IMR-90 (cell line): ENCODE measurements around the gene OR56B1.

Source experiments
- BHLHE40 ChIP-seq: fragments of 150-350 bp; IDR thresholded peaks from 2 replicates; pipeline ENCODE4 v1.6.1; 2016; ENCODE audit warnings: mild to moderate bottlenecking, low read depth, low read length
- CEBPB ChIP-seq: IDR thresholded peaks from 2 replicates; pipeline ENCODE4 v1.6.1; 2012; ENCODE audit warnings: low read depth, low read length, improper control_type of control experiment
- CHD1 ChIP-seq: IDR thresholded peaks from 2 replicates; pipeline ENCODE4 v1.6.1; 2012; ENCODE audit warnings: low read depth, low read length, improper control_type of control experiment
- CTCF ChIP-seq: conservative IDR thresholded peaks from 2 replicates; pipeline ENCODE4 v1.5.1; 2012; ENCODE audit warnings: mild to moderate bottlenecking, low read depth, low read length, improper control_type of control experiment
- FOS ChIP-seq: fragments of 150-350 bp; IDR thresholded peaks from 2 replicates; pipeline ENCODE4 v1.6.1; 2016; ENCODE audit warnings: low read depth, low read length
- MAZ ChIP-seq: IDR thresholded peaks from 2 replicates; pipeline ENCODE4 v1.6.1; 2012; ENCODE audit warnings: low read depth, mild to moderate bottlenecking, low read length, improper control_type of control experiment, moderate library complexity, borderline replicate concordance
- NFE2L2 ChIP-seq: fragments of 150-350 bp; IDR thresholded peaks from 2 replicates; pipeline ENCODE4 v1.6.1; 2016; ENCODE audit warnings: low read depth, mild to moderate bottlenecking, low read length
- POLR2A ChIP-seq: IDR thresholded peaks from 2 replicates; pipeline ENCODE4 v1.6.1; 2012; ENCODE audit warnings: mild to moderate bottlenecking, low read depth, low read length
- RAD21 ChIP-seq: IDR thresholded peaks from 2 replicates; pipeline ENCODE4 v1.6.1; 2012; ENCODE audit warnings: low read length, improper control_type of control experiment
- RCOR1 ChIP-seq: IDR thresholded peaks from 2 replicates; pipeline ENCODE4 v1.6.1; 2012; ENCODE audit warnings: mild to moderate bottlenecking, low read length, improper control_type of control experiment; ENCODE audit not compliant: insufficient replicate concordance
- SMC3 ChIP-seq: fragments of 150-350 bp; IDR thresholded peaks from 2 replicates; pipeline ENCODE4 v1.6.1; 2016; ENCODE audit warnings: low read depth, mild to moderate bottlenecking, antibody characterized with exemption, low read length, moderate library complexity

- TF ChIP-seq MAZ (no peak), CTCF (no peak), POLR2A (no peak), BHLHE40 (no peak), NFE2L2 (no peak), SMC3 (no peak), CEBPB (no peak), RCOR1 (no peak), CHD1 (no peak), RAD21 (no peak), FOS (no peak)
These were observed 44.3 kb upstream of the OR56B1 start for GRCh38 chr11:5691964-5692361.
